Activated T-cell treated with anti-CD3 and anti-CD28 coated beads, Interleukin-2, amount 50 U/mL, for 72 hours (primary cell): ENCODE data around the gene GAL3ST1. TPM values are rescaled to one million over a fixed set of nuclear protein-coding genes. Genes with fewer than 3 reads are reported as not detected.

ENCODE experiments used
- ATAC-seq, 2 donors: fragments of 150-1000 bp; cut with Tn5 transposase; replicated peaks in 1 of 2; 2 replicates each; pipeline ENCODE4 v1.10.0; 2021; ENCODE audit warnings: moderate library complexity in 2 of 2, mild to moderate bottlenecking in 1 of 2
- DNase-seq, 2 donors: peaks; one replicate each; pipeline ENCODE4 v3.0.0; 2021 to 2022; ENCODE audit warnings: mixed read lengths in 1 of 2
- H3K27ac Mint-ChIP-seq: one replicate; pipeline ENCODE4 v1.8.0; 2022; ENCODE audit warnings: mild to moderate bottlenecking, moderate library complexity, mixed read lengths
- H3K27me3 Mint-ChIP-seq: one replicate; pipeline ENCODE4 v1.8.0; 2022; ENCODE audit warnings: low read depth, mixed read lengths
- H3K36me3 Mint-ChIP-seq, 2 donors: one replicate each; pipeline ENCODE4 v1.8.0; 2022; ENCODE audit warnings: mixed read lengths in 2 of 2, mild to moderate bottlenecking in 1 of 2; ENCODE audit not compliant: insufficient read depth in 2 of 2
- H3K4me1 Mint-ChIP-seq: one replicate; pipeline ENCODE4 v1.8.0; 2022; ENCODE audit warnings: low read depth, mixed read lengths
- H3K4me3 Mint-ChIP-seq, 2 donors: one replicate each; pipeline ENCODE4 v1.8.0; 2022; ENCODE audit warnings: mild to moderate bottlenecking in 2 of 2, mixed read lengths in 2 of 2, moderate library complexity in 2 of 2
- H3K9me3 Mint-ChIP-seq, 2 donors: one replicate each; pipeline ENCODE4 v1.8.0; 2022; ENCODE audit warnings: mixed read lengths in 2 of 2
- total RNA-seq, 2 donors: library from RNA; stranded (reverse); gene quantifications; one replicate each; pipeline ENCODE4 v1.2.3, GENCODE V29; 2022

The GAL3ST1 gene
- total RNA-seq, 2 donors from 2014 or later: 1.1 to 1.7 TPM

DNA sequence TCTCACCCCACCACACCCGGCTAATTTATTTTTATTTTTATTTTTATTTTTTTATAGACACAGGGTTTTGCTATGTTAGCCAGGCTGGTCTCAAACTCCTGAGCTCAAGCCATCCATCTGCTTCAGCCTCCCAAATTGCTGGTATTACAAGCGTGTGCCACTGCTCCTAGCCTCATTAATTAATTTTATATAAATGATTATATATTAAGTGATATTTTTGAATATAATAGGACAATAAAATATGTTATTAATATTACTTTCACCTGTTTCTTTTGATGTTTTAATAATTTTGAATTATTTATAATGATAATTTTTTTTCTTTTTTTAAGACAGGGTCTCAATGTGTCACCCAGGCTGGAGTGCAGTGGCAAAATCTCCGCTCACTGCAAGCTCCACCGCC lies 66.8 kb downstream of the GAL3ST1 start:
- Mint-ChIP-seq H3K4me3 (no peak overlapping the region), H3K4me1 (no peaks in the 10 kb centered on the region), H3K27me3 (peaks cover 11% of the 10 kb centered on the region), H3K27ac (no peak overlapping the region), H3K9me3 (no peaks in the 10 kb centered on the region), H3K36me3 (no peaks in the 10 kb centered on the region)
- no peak for ATAC-seq
- DNase-seq: no peak

- Mint-ChIP-seq H3K36me3 (no peaks in the 10 kb centered on the region), H3K9me3 (no peaks in the 10 kb centered on the region), H3K27ac (no peak overlapping the region), H3K4me3 (no peak overlapping the region), H3K27me3 (peaks cover 11% of the 10 kb centered on the region), H3K4me1 (no peaks in the 10 kb centered on the region)
- DNase-seq (no peak), ATAC-seq (no peak)
Observed at GRCh38 chr22:30506507-30506968, 67.9 kb downstream of the GAL3ST1 start.

Other genes starting within 250 kb of the GAL3ST1 start
- 10 to 100 TPM; 25.6 to 30.0 TPM for gene TBC1D10A, start 247.7 kb downstream of the GAL3ST1 start, total RNA-seq
- gene SF3A1, start 217.8 kb downstream of the GAL3ST1 start, total RNA-seq: 100 to 1,000 TPM; 298 to 325 TPM
- 1 to 10 TPM; 3.2 to 3.7 TPM for gene CCDC157, start 217.7 kb downstream of the GAL3ST1 start, total RNA-seq
- 10 to 100 TPM in 1 of 2 donors, 1 to 10 TPM in 1; 8.4 to 12.4 TPM for gene RNF215, start 187.3 kb downstream of the GAL3ST1 start, total RNA-seq
- gene SEC14L2, start 177.6 kb downstream of the GAL3ST1 start, total RNA-seq: 10 to 100 TPM; 15.3 to 19.0 TPM
- 10 to 100 TPM; 50.6 to 61.1 TPM for gene MTFP1, start 148.9 kb downstream of the GAL3ST1 start, total RNA-seq
- gene SEC14L3, start 102.6 kb downstream of the GAL3ST1 start, total RNA-seq: not detected
- gene SEC14L4, start 69.0 kb downstream of the GAL3ST1 start, total RNA-seq: not detected
- gene SEC14L6, start 27.9 kb downstream of the GAL3ST1 start, total RNA-seq: not detected
- gene PES1, start 17.2 kb upstream of the GAL3ST1 start, total RNA-seq: 10 to 100 TPM; 75.7 to 90.4 TPM
- gene TCN2, start 32.5 kb upstream of the GAL3ST1 start, total RNA-seq: 1 to 10 TPM in 1 of 2 donors, under 1 TPM in 1; 0.44 to 1.3 TPM
- 1 to 10 TPM; 6.6 to 8.8 TPM for gene SLC35E4, start 61.1 kb upstream of the GAL3ST1 start, total RNA-seq
- 10 to 100 TPM in 1 of 2 donors, 1 to 10 TPM in 1; 9.7 to 14.3 TPM for gene DUSP18, start 93.2 kb upstream of the GAL3ST1 start, total RNA-seq
- gene OSBP2, start 120.2 kb upstream of the GAL3ST1 start, total RNA-seq: 10 to 100 TPM in 1 of 2 donors, 1 to 10 TPM in 1; 7.2 to 11.9 TPM